RWPE2 (cell line): ENCODE measurements around the gene TFAP2D.

Experiments
- ATAC-seq: fragments of 200-7000 bp; cut with Tn5 transposase; 3 replicates; pipeline ENCODE4 v1.9.1; 2021; ENCODE audit warnings: low read depth
- DNase-seq: peaks from one replicate; pipeline ENCODE4 v3.0.0-alpha.2; 2020; ENCODE audit warnings: low spot score
- H3K27ac ChIP-seq: fragments of 450-650 bp; 2 replicates; pipeline ENCODE4 v1.5.1; 2017; ENCODE audit warnings: mild to moderate bottlenecking; ENCODE audit not compliant: poor library complexity, severe bottlenecking
- H3K27me3 ChIP-seq: fragments of 250-450 bp; sonication (Bioruptor Pico); 2 replicates; pipeline ENCODE4 v1.5.1; 2021; ENCODE audit warnings: mild to moderate bottlenecking, moderate library complexity; ENCODE audit not compliant: insufficient read depth, poor library complexity, severe bottlenecking
- H3K36me3 ChIP-seq: fragments of 250-450 bp; sonication (Bioruptor Pico); 2 replicates; pipeline ENCODE4 v1.5.1; 2020; ENCODE audit warnings: low read depth, mild to moderate bottlenecking, moderate library complexity
- H3K4me1 ChIP-seq: fragments of 250-450 bp; sonication (Bioruptor Pico); 2 replicates; pipeline ENCODE4 v1.5.1; 2021; ENCODE audit warnings: mild to moderate bottlenecking, moderate library complexity; ENCODE audit not compliant: insufficient read depth, poor library complexity, severe bottlenecking
- H3K4me3 ChIP-seq: fragments of 250-450 bp; sonication (Bioruptor Pico); 2 replicates; pipeline ENCODE4 v1.5.1; 2021; ENCODE audit warnings: mild to moderate bottlenecking, moderate library complexity; ENCODE audit not compliant: severe bottlenecking
- H3K9me3 ChIP-seq: fragments of 250-450 bp; sonication (Bioruptor Pico); 2 replicates; pipeline ENCODE4 v1.5.1; 2021; ENCODE audit warnings: mild to moderate bottlenecking, moderate library complexity; ENCODE audit not compliant: severe bottlenecking
- CTCF ChIP-seq: fragments of 450-650 bp; IDR thresholded peaks from one replicate; pipeline ENCODE4 v1.5.1; 2017; ENCODE audit warnings: mild to moderate bottlenecking, moderate library complexity; ENCODE audit not compliant: poor library complexity, severe bottlenecking

Gene TFAP2D

DNA sequence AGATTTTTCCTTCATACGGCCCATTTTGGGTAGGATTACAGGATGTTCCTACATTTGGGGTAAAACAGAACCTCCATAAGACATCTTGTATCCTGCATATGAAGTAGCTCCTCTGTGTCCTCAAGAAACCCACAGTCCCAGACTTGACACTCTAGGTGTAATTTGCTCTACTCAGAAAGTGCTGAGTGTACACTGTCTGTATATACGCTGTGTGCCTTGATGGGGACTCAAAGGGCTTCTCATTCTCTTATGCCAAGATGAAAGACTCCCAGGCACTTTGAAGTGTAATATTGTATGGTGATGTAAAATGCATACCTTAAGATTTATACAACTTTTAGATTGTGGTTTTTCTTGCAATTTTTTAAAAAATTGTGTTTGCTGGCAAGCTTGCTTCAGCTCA is 5.2 kb downstream of the TFAP2D start:
- H3K36me3 ChIP-seq = no peaks in the 10 kb centered on the region
- H3K9me3 ChIP-seq = no peaks in the 10 kb centered on the region
- ATAC-seq (no peak), DNase-seq (no peak)
- no peaks in the 10 kb centered on the region for H3K4me1 ChIP-seq
- no peak overlapping the region for H3K4me3 ChIP-seq
- peaks cover 94% of the 10 kb centered on the region for H3K27me3 ChIP-seq
- H3K27ac ChIP-seq = no peak overlapping the region
- TF ChIP-seq CTCF = no peak

GRCh38 chr6:50720623-50721022 is 7.3 kb downstream of the TFAP2D start:
- no peak for ATAC-seq
- no peak for DNase-seq
- no peaks in the 10 kb centered on the region for H3K9me3 ChIP-seq
- TF ChIP-seq CTCF = no peak
- no peaks in the 10 kb centered on the region for H3K4me1 ChIP-seq
- H3K27ac ChIP-seq = no peak overlapping the region
- no peaks in the 10 kb centered on the region for H3K36me3 ChIP-seq
- H3K4me3 ChIP-seq = no peak overlapping the region
- H3K27me3 ChIP-seq = peaks cover 94% of the 10 kb centered on the region

- Histone ChIP-seq H3K4me1 (no peaks in the 10 kb centered on the region), H3K27me3 (peaks cover 94% of the 10 kb centered on the region), H3K4me3 (no peak overlapping the region), H3K36me3 (no peaks in the 10 kb centered on the region), H3K27ac (no peak overlapping the region), H3K9me3 (no peaks in the 10 kb centered on the region)
- no peak for ATAC-seq
- no peak for DNase-seq
- no peak for TF ChIP-seq CTCF
These were observed 8.7 kb downstream of the TFAP2D start for GRCh38 chr6:50721978-50722377.

DNA sequence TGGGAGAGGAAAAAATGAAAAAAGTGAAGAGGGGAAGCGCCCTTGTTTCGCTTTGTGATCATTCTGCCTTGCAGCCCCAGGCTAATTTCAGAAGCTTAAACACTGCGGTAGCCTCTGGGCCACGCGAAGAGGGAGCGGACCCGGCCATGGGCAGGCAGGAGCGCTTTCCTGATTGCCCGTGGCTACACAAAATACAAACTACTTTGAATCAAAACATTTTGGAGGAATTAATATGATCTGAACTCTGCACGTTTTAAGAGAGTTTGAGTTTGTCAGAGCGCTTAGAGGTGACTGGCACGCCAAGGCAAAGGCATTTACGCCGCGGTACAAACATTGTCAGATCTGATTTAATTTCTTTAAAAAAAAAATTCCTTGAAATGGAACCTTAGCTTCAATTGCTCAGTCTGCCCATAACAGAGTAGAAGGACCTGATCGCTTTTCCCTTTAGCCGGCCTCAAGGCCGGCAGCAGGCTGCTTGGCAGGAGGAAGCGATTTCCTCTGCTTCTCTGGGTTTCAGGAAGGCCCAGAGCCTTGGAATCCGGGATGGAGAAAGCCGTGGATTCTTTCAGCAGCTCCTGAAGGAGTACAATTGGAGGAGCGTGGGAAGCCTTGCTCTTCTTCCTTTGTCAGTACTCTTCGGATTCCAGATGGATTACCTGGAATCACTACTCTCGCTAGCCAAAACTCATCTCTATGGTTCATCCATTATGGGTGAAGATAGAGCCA is 9.7 kb downstream of the TFAP2D start:
- no peak overlapping the region for H3K27ac ChIP-seq
- no peak for DNase-seq
- H3K36me3 ChIP-seq = no peaks in the 10 kb centered on the region
- no peaks in the 10 kb centered on the region for H3K9me3 ChIP-seq
- no peaks in the 10 kb centered on the region for H3K4me1 ChIP-seq
- no peak for ATAC-seq
- H3K27me3 ChIP-seq = peaks cover 88% of the 10 kb centered on the region
- TF ChIP-seq CTCF = no peak
- H3K4me3 ChIP-seq = no peak overlapping the region

DNA sequence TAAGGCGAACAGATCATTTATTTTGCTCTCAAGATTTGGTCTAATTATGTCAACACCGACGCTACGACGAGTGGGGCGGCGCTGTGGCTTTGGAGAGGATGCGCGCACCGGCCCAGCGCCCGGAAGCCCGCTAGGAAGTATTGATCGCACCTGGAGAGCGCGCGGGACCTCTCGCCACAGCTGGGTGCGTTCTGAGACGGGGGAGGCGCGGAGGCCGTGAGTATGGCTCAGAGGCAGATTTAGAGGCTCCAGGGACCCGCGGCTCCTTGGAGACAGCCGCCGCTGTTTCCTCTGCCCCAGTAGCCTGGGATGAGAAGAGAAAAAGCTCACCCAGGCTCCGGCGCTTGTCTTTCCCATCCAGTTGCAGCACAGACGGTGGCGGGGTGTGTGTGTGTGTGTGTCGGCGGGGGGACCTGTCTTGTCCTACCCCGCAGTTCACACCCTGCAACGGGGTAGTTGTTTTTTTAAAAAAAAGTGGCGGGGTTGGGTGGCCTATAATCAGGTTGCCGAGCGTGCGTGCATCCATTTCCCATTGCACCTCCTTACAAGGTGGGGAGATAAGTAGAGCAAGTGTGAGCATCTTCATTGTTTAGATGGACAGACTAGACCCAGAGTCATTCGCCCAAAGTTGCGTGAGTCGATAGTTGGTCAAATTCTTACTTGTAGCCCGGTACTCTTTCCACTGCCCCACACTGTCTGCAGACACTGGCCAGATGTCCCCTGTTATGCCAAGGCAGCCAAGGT is 11.2 kb downstream of the TFAP2D start:
- Histone ChIP-seq H3K36me3 (no peaks in the 10 kb centered on the region), H3K4me3 (no peak overlapping the region), H3K9me3 (no peaks in the 10 kb centered on the region), H3K27ac (no peak overlapping the region), H3K4me1 (no peaks in the 10 kb centered on the region), H3K27me3 (peaks cover 72% of the 10 kb centered on the region)
- no peak for ATAC-seq
- no peak for DNase-seq
- no peak for TF ChIP-seq CTCF
